ENCODE results near the gene INPP5A. TPM values are rescaled to one million over a fixed set of nuclear protein-coding genes. Genes with fewer than 3 reads are reported as not detected.
A peak's percentile ranks its signal among the peaks of the same experiment; 100 is the strongest.

The INPP5A gene
- total RNA-seq, 6 donors from 2014 or later: 28.6 to 81.7 (median 44.8) TPM

DNA sequence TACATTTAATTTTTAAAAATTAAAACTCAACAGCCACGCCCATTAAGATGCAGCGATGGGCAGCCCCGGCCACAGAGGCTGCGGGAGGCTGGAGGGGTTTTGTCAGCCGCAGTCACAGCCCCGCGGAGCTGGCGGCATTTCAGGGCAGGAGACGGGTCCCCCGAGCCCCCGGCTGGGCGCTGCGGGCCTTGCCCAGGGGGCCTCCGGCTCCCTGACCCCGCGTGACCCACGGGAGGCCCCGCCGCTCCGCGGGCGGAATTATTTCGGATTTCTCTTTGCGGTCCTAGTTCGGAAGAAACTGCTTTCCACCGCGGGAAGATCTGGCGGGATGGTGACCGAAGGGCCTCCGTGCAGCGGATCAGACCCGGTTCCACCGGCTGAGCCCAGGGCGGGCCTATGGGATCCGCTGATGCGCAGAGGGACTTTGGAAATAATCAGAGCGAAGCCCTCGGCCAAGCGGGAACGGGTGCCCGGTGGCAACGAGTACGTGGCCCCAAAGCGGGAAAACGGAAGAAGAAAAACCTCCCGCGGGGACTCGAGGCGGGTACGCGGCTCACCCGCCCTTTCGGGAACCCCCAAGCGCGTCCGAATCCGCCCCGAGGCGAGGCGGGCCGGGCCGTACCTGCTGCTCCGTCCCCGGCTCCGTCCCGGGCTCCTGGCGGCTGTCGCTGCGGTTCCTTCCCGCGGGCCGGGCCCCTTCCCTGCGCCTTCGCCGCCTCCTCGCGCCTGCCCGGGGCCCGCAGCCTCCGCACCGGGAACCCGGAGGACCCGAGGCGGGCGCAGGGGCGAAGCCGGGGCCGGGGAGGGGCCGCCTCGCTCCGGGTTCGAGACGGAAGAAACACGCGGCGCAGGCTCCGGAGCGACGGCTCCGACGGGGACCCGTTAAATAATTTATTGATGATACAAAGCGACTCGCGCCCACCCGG is 246.6 kb downstream of the INPP5A start:
- H3K9me3 ChIP-seq: no peaks in the 10 kb centered on the region
- H3K27me3 ChIP-seq: peaks cover 6 to 48% (median 33%) of the 10 kb centered on the region in 4 donors
- TF ChIP-seq POLR2AphosphoS5 (IDR thresholded peaks at IDR 0.05) (no peak), EP300 (IDR thresholded peaks at IDR 0.05) (no peak), POLR2A (IDR thresholded peaks at IDR 0.05) (no peak)
- TF ChIP-seq, protein P1, sequence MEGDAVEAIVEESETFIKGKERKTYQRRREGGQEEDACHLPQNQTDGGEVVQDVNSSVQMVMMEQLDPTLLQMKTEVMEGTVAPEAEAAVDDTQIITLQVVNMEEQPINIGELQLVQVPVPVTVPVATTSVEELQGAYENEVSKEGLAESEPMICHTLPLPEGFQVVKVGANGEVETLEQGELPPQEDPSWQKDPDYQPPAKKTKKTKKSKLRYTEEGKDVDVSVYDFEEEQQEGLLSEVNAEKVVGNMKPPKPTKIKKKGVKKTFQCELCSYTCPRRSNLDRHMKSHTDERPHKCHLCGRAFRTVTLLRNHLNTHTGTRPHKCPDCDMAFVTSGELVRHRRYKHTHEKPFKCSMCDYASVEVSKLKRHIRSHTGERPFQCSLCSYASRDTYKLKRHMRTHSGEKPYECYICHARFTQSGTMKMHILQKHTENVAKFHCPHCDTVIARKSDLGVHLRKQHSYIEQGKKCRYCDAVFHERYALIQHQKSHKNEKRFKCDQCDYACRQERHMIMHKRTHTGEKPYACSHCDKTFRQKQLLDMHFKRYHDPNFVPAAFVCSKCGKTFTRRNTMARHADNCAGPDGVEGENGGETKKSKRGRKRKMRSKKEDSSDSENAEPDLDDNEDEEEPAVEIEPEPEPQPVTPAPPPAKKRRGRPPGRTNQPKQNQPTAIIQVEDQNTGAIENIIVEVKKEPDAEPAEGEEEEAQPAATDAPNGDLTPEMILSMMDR (IDR thresholded peaks at IDR 0.05): no peak
- 20 to 66% methylated on average over 14 to 87 of the region's 106 CpGs for WGBS, 2 donors
- DNase-seq (peak in 1 of 2 donors; percentile 84), ATAC-seq (ENCODE audit: low FRiP score in 2 of 2) (no peak)
- no peak overlapping the region for H3K27ac ChIP-seq
- peaks cover 16 to 49% (median 29%) of the 10 kb centered on the region in 4 donors for H3K4me1 ChIP-seq
- H3K4me3 ChIP-seq: no peak overlapping the region
- peaks cover 0 to 37% (median 33%) of the 10 kb centered on the region in 4 donors for H3K36me3 ChIP-seq

DNA sequence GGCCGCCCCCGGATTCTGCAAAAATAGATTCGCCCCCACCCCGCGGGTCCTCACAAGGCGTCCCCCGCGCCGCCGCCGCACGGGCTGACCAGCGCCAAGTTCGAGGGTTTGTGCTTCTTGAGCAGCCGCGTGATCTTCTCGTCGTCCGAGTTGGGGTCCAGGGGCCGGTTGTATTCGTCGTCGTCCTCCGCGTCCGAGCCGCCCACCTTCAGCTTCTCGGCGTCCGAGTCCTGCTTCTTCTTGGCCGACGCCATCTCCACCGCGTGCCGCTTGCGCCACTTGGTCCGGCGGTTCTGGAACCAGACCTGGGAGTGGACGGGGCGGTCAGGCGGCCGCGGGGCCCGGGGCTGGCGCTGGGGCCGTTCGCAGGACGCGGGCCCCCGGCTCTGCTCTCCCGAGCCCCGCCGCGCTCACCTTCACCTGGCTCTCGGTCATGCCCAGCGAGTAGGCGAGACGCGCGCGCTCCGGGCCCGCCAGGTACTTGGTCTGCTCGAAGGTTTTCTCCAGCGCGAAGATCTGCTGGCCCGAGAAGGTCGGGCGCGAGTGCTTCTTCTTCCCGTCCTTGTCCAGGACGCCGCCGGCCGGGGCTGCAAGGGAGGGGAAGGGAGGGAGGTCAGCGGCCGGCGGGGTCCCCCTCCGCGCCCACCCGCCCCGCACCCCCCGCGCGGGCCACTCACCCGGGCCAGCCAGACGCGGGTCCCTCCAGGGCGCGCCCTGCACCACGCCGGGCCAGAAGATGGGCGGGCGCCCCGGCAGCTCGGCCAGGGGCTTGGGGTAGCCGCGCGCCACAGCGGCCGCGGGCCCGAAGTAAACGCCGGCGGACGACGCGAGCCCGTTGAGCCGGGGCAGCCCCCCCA is 247.5 kb downstream of the INPP5A start:
- Histone ChIP-seq H3K4me1 (peaks cover 16 to 49% (median 29%) of the 10 kb centered on the region in 4 donors), H3K36me3 (peaks cover 0 to 28% (median 24%) of the 10 kb centered on the region in 4 donors), H3K27ac (no peak overlapping the region), H3K9me3 (no peaks in the 10 kb centered on the region), H3K27me3 (peaks cover 6 to 54% (median 37%) of the 10 kb centered on the region in 4 donors), H3K4me3 (peak overlapping the region in 2 of 4 donors; percentile 18 to 21)
- DNase-seq: peak in 1 of 2 donors; percentile 86
- no peak for TF ChIP-seq EP300 (IDR thresholded peaks at IDR 0.05)
- TF ChIP-seq, protein P1 (IDR thresholded peaks at IDR 0.05): no peak
- no peak for TF ChIP-seq POLR2AphosphoS5 (IDR thresholded peaks at IDR 0.05)
- TF ChIP-seq POLR2A (IDR thresholded peaks at IDR 0.05): no peak
- WGBS, 2 donors: 15% methylated on average over 51 of the region's 111 CpGs; no CpG with 5 or more reads in 1 of the 2 donors
- no peak for ATAC-seq (ENCODE audit: low FRiP score in 2 of 2)

DNA sequence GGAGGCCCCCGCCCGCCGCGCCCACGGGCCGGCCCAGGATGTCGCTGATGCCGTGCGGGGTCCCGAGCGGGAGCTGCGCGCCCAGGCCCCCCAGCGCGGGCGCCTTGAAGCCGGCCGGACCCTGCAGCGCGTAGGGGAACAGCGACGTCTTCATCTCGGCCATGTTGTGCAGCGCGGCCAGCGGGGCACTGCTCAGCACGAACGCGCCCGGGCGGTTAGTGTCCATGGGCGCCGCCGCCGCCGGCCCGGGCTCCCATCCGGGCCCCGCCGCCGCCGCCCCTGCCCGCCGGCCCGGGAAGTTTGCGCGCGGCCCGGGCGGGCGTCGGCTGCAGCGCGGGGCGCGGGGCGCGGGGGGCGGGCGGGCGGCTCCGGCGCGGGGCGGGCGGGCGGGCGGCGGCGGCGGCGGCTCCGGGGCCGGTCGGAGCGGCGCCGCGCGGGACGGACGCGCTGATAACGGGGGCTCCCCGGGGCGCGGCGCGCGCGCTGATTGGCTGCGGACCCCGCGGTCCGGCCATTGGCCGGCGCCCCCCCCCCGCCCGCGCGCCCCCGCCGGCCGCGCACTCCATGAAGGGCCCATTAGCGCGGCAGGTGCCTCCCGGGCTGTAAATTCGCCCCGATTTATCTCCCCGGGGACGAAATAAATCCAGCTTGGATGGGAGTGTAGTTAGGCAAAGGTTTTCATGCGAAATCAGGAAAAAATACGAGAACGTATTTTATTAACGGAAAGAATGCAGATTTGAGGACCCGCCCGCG is 248.3 kb downstream of the INPP5A start, which contains the start of gene NKX6-2:
TSS of gene NKX6-2 (minus strand) at position 425 of the 753 bp plus-strand sequence. CDS start at position 226, 199 bp downstream.
- Histone ChIP-seq H3K36me3 (peaks cover 0 to 22% (median 16%) of the 10 kb centered on the region in 4 donors), H3K9me3 (no peaks in the 10 kb centered on the region), H3K4me1 (peaks cover 16 to 49% (median 29%) of the 10 kb centered on the region in 4 donors), H3K27ac (no peak within 1 kb of the TSS), H3K4me3 (peak within 1 kb of the TSS in 2 of 4 donors; percentile 18 to 21), H3K27me3 (peaks cover 6 to 54% (median 37%) of the 10 kb centered on the region in 4 donors)
- no peak for ATAC-seq (ENCODE audit: low FRiP score in 2 of 2)
- whole genome bisulfite sequencing, 2 donors: 2 to 6% methylated on average over 19 to 38 of the region's 119 CpGs
- TF ChIP-seq, protein P1 (IDR thresholded peaks at IDR 0.05): no peak
- TF ChIP-seq POLR2A (IDR thresholded peaks at IDR 0.05): no peak
- TF ChIP-seq EP300 (IDR thresholded peaks at IDR 0.05): no peak
- no peak for TF ChIP-seq POLR2AphosphoS5 (IDR thresholded peaks at IDR 0.05)
- DNase-seq: peak in 1 of 2 donors; percentile 71

DNA sequence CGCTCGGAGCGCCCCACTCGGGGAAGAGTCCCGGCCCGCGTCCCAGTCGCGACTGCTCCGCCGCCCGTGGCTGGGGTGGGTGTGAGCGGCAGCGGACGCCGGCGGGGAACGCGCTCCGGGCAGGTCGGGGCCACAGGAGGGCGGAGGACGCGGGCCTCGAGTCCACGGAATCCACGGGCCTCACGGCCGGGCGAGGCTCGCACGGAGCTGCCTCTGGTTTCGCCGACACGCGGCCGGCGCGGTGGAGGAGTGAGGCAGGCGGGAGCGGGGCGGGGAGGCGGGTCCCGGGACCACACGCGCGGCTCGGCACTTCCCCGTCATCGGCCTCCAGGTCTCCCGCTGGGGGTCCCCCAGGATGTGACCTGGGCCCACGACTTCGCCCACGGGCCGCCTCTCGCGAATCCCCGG is 248.9 kb downstream of the INPP5A start:
- H3K4me3 ChIP-seq: peak overlapping the region in 1 of 4 donors; percentile 18
- no peaks in the 10 kb centered on the region for H3K9me3 ChIP-seq
- DNase-seq (peak in 1 of 2 donors; percentile 76), ATAC-seq (ENCODE audit: low FRiP score in 2 of 2) (no peak)
- H3K36me3 ChIP-seq: peaks cover 0 to 18% (median 11%) of the 10 kb centered on the region in 4 donors
- H3K27me3 ChIP-seq: peaks cover 6 to 54% (median 37%) of the 10 kb centered on the region in 4 donors
- H3K27ac ChIP-seq: no peak overlapping the region
- H3K4me1 ChIP-seq: peaks cover 16 to 49% (median 29%) of the 10 kb centered on the region in 4 donors
- TF ChIP-seq EP300 (IDR thresholded peaks at IDR 0.05) (no peak), POLR2A (IDR thresholded peaks at IDR 0.05) (no peak), POLR2AphosphoS5 (IDR thresholded peaks at IDR 0.05) (no peak)
- TF ChIP-seq, protein P1 (IDR thresholded peaks at IDR 0.05): no peak
- WGBS, 2 donors: 4 to 23% methylated on average over 3 to 46 of the region's 58 CpGs

Data from upper lobe of left lung (tissue), 6 donors.